ENCODE results near the gene EXD2.
"Not testable (repeated sequence)": the region's sequence is repeated elsewhere in the genome, so short reads cannot be mapped to it uniquely, and the experiment has no call there.

EXD2 gene

GRCh38 chr14:69217663-69218062 is 26.4 kb downstream of the EXD2 start:
- H2AFZ ChIP-seq (ENCODE audit: low read depth, low read length); H3K36me3 ChIP-seq (ENCODE audit: insufficient read depth, low read length); H3K9me3 ChIP-seq (ENCODE audit: low read length); H3K27me3 ChIP-seq (ENCODE audit: insufficient read depth, low read length); H3K4me3 ChIP-seq (ENCODE audit: low read length); H3K4me1 ChIP-seq (ENCODE audit: insufficient read depth, low read length): not testable (repeated sequence)

- H3K9me3 ChIP-seq (ENCODE audit: low read length) = no peaks in the 10 kb centered on the region
- H2AFZ ChIP-seq (ENCODE audit: low read depth, low read length) = no peak overlapping the region
- H3K4me1 ChIP-seq (ENCODE audit: insufficient read depth, low read length) = no peaks in the 10 kb centered on the region
- H3K36me3 ChIP-seq (ENCODE audit: insufficient read depth, low read length) = peaks cover 11% of the 10 kb centered on the region
- H3K27me3 ChIP-seq (ENCODE audit: insufficient read depth, low read length) = no peaks in the 10 kb centered on the region
- H3K4me3 ChIP-seq (ENCODE audit: low read length) = no peak overlapping the region
Observed at GRCh38 chr14:69224946-69225345, 33.6 kb downstream of the EXD2 start.

- no peak overlapping the region for H3K4me3 ChIP-seq (ENCODE audit: low read length)
- H3K4me1 ChIP-seq (ENCODE audit: insufficient read depth, low read length) = no peaks in the 10 kb centered on the region
- no peaks in the 10 kb centered on the region for H3K27me3 ChIP-seq (ENCODE audit: insufficient read depth, low read length)
- H2AFZ ChIP-seq (ENCODE audit: low read depth, low read length) = no peak overlapping the region
- peaks cover 18% of the 10 kb centered on the region for H3K36me3 ChIP-seq (ENCODE audit: insufficient read depth, low read length)
- no peaks in the 10 kb centered on the region for H3K9me3 ChIP-seq (ENCODE audit: low read length)
Observed at GRCh38 chr14:69226178-69226577, 34.9 kb downstream of the EXD2 start.

- Histone ChIP-seq H3K9me3 (ENCODE audit: low read length) (no peaks in the 10 kb centered on the region), H3K4me1 (ENCODE audit: insufficient read depth, low read length) (no peaks in the 10 kb centered on the region), H3K36me3 (ENCODE audit: insufficient read depth, low read length) (peaks cover 22% of the 10 kb centered on the region), H3K4me3 (ENCODE audit: low read length) (no peak overlapping the region), H2AFZ (ENCODE audit: low read depth, low read length) (no peak overlapping the region), H3K27me3 (ENCODE audit: insufficient read depth, low read length) (no peaks in the 10 kb centered on the region)
Observed at GRCh38 chr14:69226736-69227135, 35.4 kb downstream of the EXD2 start.

- no peak overlapping the region for H2AFZ ChIP-seq (ENCODE audit: low read depth, low read length)
- no peaks in the 10 kb centered on the region for H3K9me3 ChIP-seq (ENCODE audit: low read length)
- peaks cover 41% of the 10 kb centered on the region for H3K36me3 ChIP-seq (ENCODE audit: insufficient read depth, low read length)
- H3K27me3 ChIP-seq (ENCODE audit: insufficient read depth, low read length) = no peaks in the 10 kb centered on the region
- no peaks in the 10 kb centered on the region for H3K4me1 ChIP-seq (ENCODE audit: insufficient read depth, low read length)
- H3K4me3 ChIP-seq (ENCODE audit: low read length) = no peak overlapping the region
Observed at GRCh38 chr14:69231486-69231885, 40.2 kb downstream of the EXD2 start.

GRCh38 chr14:69232388-69232787 is 41.1 kb downstream of the EXD2 start:
- Histone ChIP-seq H3K4me3 (ENCODE audit: low read length) (no peak overlapping the region), H3K9me3 (ENCODE audit: low read length) (no peaks in the 10 kb centered on the region), H3K36me3 (ENCODE audit: insufficient read depth, low read length) (peaks cover 48% of the 10 kb centered on the region), H3K4me1 (ENCODE audit: insufficient read depth, low read length) (no peaks in the 10 kb centered on the region), H3K27me3 (ENCODE audit: insufficient read depth, low read length) (no peaks in the 10 kb centered on the region), H2AFZ (ENCODE audit: low read depth, low read length) (no peak overlapping the region)

- Histone ChIP-seq H3K36me3 (ENCODE audit: insufficient read depth, low read length) (peaks cover 60% of the 10 kb centered on the region), H3K4me1 (ENCODE audit: insufficient read depth, low read length) (no peaks in the 10 kb centered on the region), H3K9me3 (ENCODE audit: low read length) (no peaks in the 10 kb centered on the region), H3K27me3 (ENCODE audit: insufficient read depth, low read length) (no peaks in the 10 kb centered on the region), H2AFZ (ENCODE audit: low read depth, low read length) (no peak overlapping the region), H3K4me3 (ENCODE audit: low read length) (no peak overlapping the region)
Observed at GRCh38 chr14:69234106-69234505, 42.8 kb downstream of the EXD2 start.

GRCh38 chr14:69235708-69236107 is 44.4 kb downstream of the EXD2 start:
- Histone ChIP-seq H3K27me3 (ENCODE audit: insufficient read depth, low read length) (no peaks in the 10 kb centered on the region), H3K4me1 (ENCODE audit: insufficient read depth, low read length) (no peaks in the 10 kb centered on the region), H2AFZ (ENCODE audit: low read depth, low read length) (no peak overlapping the region), H3K4me3 (ENCODE audit: low read length) (no peak overlapping the region), H3K9me3 (ENCODE audit: low read length) (no peaks in the 10 kb centered on the region), H3K36me3 (ENCODE audit: insufficient read depth, low read length) (peaks cover 66% of the 10 kb centered on the region)

- Histone ChIP-seq H3K4me3 (ENCODE audit: low read length) (no peak overlapping the region), H3K36me3 (ENCODE audit: insufficient read depth, low read length) (peaks cover 57% of the 10 kb centered on the region), H2AFZ (ENCODE audit: low read depth, low read length) (no peak overlapping the region), H3K27me3 (ENCODE audit: insufficient read depth, low read length) (no peaks in the 10 kb centered on the region), H3K4me1 (ENCODE audit: insufficient read depth, low read length) (no peaks in the 10 kb centered on the region), H3K9me3 (ENCODE audit: low read length) (no peaks in the 10 kb centered on the region)
Observed at GRCh38 chr14:69237142-69237541, 45.8 kb downstream of the EXD2 start.

GRCh38 chr14:69237584-69237983 is 46.3 kb downstream of the EXD2 start:
- H3K36me3 ChIP-seq (ENCODE audit: insufficient read depth, low read length) = peaks cover 53% of the 10 kb centered on the region

GRCh38 chr14:69238883-69239282 is 47.6 kb downstream of the EXD2 start:
- H3K4me1 ChIP-seq (ENCODE audit: insufficient read depth, low read length) = peaks cover 9% of the 10 kb centered on the region
- no peak overlapping the region for H3K4me3 ChIP-seq (ENCODE audit: low read length)
- H3K27me3 ChIP-seq (ENCODE audit: insufficient read depth, low read length) = no peaks in the 10 kb centered on the region
- peaks cover 53% of the 10 kb centered on the region for H3K36me3 ChIP-seq (ENCODE audit: insufficient read depth, low read length)
- no peaks in the 10 kb centered on the region for H3K9me3 ChIP-seq (ENCODE audit: low read length)
- no peak overlapping the region for H2AFZ ChIP-seq (ENCODE audit: low read depth, low read length)

More at GRCh38 chr14:69237584-69237983, 46.3 kb downstream of the EXD2 start:
- no peaks in the 10 kb centered on the region for H3K9me3 ChIP-seq (ENCODE audit: low read length)
- no peaks in the 10 kb centered on the region for H3K4me1 ChIP-seq (ENCODE audit: insufficient read depth, low read length)
- H3K4me3 ChIP-seq (ENCODE audit: low read length) = no peak overlapping the region
- no peaks in the 10 kb centered on the region for H3K27me3 ChIP-seq (ENCODE audit: insufficient read depth, low read length)
- H2AFZ ChIP-seq (ENCODE audit: low read depth, low read length) = no peak overlapping the region

GRCh38 chr14:69240527-69241173 is 49.4 kb downstream of the EXD2 start:
- H2AFZ ChIP-seq (ENCODE audit: low read depth, low read length) = no peak overlapping the region
- no peak overlapping the region for H3K4me3 ChIP-seq (ENCODE audit: low read length)
- peaks cover 44% of the 10 kb centered on the region for H3K36me3 ChIP-seq (ENCODE audit: insufficient read depth, low read length)
- H3K4me1 ChIP-seq (ENCODE audit: insufficient read depth, low read length) = peaks cover 12% of the 10 kb centered on the region
- no peaks in the 10 kb centered on the region for H3K9me3 ChIP-seq (ENCODE audit: low read length)
- H3K27me3 ChIP-seq (ENCODE audit: insufficient read depth, low read length) = no peaks in the 10 kb centered on the region

- Histone ChIP-seq H3K36me3 (ENCODE audit: insufficient read depth, low read length) (peaks cover 38% of the 10 kb centered on the region), H3K4me1 (ENCODE audit: insufficient read depth, low read length) (peaks cover 12% of the 10 kb centered on the region), H3K9me3 (ENCODE audit: low read length) (no peaks in the 10 kb centered on the region), H3K4me3 (ENCODE audit: low read length) (no peak overlapping the region), H3K27me3 (ENCODE audit: insufficient read depth, low read length) (no peaks in the 10 kb centered on the region), H2AFZ (ENCODE audit: low read depth, low read length) (no peak overlapping the region)
Observed at GRCh38 chr14:69241577-69241976, 50.3 kb downstream of the EXD2 start.

All from neuron (in vitro differentiated cells).